ENCODE results near the gene FKBP4. TPM values are rescaled to one million over a fixed set of nuclear protein-coding genes. Genes with fewer than 3 reads are reported as not detected.

Gene FKBP4
- total RNA-seq, 1 experiment from 2014 or later = 38.9 TPM

DNA sequence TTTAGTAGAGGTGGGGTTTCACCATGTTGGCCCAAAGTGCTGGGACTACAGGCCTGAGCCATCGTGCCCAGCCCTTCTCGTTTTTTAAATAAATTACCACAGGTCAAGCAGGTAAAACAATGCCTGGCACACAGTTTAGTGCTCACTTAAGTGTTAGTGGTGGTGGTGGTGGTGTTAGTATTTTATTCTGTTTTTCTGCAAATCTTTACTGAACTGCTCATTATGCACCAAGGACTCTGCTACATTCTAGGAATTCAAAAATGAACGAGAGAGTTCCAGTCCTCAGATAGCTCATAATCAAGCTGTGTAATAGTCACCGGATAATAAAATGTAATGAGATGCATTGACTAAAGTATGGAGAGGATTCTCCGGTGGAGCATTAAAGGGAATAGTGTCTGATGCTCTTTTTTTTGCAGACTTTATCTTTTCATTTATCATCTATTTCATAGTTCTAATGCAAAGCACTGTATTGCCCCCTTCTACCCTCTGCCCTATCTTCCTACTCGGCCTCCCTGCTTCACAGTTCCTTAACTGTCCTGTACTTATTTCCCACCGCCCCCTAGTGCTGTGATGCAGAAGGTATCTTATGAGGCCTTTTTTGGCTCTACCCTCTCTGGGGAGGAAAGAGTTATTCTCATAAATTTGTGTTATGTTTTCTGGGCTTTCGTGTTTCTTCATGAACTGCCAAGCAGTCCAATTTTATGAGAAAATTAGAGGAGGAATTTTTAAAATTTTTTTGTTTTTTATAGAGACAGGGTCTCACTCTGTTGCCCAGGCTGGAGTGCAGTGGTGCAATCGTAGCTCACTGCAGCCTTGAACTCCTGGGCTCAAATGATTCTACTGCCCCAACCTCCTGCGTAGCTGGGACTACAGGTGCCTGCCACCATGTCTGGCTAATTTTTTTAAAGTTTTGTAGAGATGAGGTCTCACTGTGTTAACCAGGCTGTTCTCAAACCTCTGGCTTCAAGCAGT is 18.7 kb downstream of the FKBP4 start:
- peak; percentile 64 for DNase-seq (ENCODE audit: low read depth)

DNA sequence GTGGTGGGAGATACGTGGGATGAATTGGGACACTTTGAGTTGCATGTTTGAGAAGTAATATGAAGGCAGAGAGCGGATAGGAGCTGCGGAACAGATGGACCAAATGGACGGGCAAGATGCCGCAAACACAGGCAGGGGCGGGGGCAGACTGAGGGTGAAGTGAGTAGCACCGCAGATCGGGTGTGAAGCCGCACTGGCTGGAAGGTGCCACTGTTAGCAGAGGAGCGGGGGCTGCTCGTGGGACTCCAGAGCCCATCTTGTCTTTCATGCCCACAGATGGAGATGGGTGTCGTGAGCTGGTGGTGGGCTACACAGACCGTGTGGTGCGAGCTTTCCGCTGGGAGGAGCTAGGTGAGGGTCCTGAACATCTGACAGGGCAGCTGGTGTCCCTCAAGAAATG is 25.0 kb downstream of the FKBP4 start:
- no peak for DNase-seq (ENCODE audit: low read depth)

DNA sequence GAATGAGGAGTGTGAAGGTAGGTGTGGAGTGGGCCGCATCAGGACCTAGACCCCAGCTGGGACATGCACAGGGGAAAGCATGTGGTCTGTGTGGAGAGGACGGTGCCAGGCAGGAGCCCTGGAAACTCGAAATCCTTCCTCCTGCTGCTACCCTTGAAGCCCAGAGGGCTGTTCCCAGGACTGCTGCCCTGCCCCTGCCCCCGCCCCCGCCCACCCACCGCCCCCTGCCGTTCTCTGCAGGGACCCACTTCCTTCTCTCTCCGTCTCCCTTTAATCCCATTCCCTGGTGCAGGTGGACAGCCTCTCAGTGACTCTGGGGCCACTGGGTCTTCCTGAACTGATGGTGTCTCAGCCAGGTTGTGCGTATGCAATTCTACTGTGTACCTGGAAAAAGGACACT is 25.7 kb downstream of the FKBP4 start:
- DNase-seq (ENCODE audit: low read depth) = no peak

DNA sequence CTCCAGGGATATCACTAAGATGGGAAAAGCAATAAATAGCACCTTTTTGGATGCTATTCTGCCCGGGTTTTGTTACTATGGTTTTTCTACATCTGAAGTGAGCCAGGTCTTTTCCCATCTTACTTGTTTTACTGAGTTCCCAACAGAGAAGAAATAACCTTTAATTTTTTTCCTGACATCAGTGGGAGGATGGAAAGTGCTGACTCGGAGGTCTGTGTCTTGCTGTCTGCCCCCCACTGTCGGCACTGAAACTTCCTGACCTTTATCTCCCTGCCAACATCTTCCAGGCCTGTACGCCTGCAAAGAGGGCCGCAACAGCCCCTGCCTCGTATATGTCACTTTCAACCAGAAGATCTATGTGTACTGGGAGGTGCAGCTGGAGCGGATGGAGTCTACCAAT is 28.7 kb downstream of the FKBP4 start:
- DNase-seq (ENCODE audit: low read depth) = no peak

DNA sequence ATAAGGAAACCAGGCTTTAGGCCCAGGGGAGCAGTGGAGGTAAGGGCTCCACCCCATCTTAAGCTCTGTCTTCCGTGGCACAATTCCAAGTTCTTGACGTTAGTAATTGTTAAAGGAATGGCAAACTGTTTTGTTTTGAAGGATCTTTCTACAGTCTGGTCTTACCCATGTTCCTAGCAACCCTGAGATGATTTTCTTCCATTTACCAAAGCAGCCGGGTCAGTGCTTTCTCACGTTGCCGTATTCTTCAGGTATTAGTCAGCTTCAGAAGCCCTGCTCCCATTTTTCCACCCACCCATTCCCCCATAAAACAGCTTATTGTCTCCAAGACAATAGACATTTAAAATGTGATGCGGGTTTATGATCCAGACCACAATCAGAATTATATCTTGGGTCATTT is 29.8 kb downstream of the FKBP4 start:
- DNase-seq (ENCODE audit: low read depth) = no peak

DNA sequence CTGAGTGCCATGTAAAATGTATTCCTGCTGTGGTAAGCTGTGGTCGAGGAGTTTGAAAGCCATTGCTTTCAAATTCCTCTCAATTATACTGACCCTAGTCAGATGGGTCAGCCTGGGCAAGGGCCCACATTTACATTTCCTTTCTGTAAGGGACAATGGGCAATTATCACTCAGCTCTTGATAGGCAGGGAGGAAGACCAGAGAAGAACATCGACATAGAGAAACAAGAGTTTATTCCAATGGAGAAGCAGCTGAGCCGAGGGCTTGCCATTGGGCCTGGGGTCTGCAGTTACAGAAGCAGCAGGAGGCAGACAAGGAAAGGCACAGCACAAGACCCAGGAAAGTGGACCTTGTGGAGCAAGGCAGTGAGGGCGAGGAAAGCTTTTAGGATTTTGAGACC is 30.4 kb downstream of the FKBP4 start:
- DNase-seq (ENCODE audit: low read depth) = no peak

DNA sequence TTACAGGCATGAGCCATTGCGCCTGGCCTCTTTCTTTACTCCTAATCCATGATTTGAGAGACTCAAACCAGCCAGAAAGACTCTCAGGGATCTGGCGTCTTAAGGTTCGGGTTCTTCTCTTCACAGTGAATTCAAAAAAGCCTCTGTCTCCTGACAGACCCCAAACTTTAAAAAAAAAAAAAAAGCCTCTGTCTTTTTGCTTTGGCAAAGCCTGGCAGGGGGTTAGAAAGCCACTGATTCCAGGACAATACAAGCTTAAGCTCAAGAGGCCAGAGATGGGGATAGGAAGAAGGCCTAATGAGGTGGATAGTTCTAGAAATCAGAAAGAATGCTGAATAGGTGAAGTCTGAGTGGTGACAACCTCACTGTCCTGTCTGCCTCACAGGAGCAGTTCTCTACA is 31.3 kb downstream of the FKBP4 start:
- no peak for DNase-seq (ENCODE audit: low read depth)

DNA sequence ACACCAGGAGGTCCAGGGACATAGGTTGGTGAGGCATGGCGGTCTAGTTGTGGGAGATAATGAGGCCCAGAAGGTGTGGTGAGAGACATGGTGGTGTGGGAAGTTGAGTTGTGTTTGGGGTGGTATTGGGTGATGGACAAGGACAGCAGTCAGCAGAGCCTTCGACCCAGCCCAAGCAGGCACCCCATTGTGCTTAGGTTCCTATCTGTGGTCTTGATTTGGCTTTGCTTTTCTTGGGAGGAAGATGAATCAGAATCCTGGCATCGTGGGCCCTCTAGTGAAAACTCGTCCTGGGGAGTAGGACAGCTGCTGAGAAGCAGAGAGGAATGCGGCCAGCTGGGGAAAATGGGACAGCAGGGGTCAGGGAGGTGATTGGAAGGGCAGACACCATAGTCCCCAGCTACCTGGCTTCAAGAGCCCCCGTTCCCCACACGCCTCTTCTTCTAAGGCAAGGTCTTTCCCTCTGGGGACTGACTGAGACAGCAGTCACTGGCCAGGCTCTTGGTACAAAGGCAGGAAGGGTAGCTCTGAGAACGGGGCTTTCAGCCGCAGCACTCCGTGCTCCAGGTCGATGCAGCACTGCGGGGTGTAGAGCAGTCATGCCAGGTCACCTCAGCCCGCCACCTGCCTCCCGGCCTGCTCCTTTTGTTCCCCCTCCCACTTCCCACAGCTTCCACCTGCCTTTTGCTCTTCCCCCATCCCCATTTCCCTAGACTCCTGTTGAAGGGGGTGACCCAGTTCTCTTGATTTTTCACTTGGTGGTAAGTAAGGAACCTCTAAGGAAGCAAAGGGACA is 32.1 kb downstream of the FKBP4 start:
- no peak for DNase-seq (ENCODE audit: low read depth)

DNA sequence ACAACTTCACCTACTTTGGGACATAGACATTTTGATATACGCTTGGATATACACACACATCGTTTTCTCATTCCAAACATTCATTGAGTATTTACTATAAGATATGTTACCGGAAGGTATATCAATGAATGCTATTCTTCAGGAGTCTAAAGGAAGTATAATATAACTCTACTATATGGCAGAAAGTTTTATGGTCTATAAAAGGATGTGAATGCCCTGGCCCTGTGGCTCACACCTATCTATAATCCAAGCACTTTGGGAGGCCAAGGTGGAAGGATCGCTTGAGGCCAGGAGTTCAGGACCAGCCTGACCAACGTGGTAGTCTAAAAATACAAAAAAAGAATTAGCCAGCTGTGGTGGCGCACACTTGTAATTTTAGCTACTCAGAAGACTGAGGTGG is 34.5 kb downstream of the FKBP4 start:
- no peak for DNase-seq (ENCODE audit: low read depth)

DNA sequence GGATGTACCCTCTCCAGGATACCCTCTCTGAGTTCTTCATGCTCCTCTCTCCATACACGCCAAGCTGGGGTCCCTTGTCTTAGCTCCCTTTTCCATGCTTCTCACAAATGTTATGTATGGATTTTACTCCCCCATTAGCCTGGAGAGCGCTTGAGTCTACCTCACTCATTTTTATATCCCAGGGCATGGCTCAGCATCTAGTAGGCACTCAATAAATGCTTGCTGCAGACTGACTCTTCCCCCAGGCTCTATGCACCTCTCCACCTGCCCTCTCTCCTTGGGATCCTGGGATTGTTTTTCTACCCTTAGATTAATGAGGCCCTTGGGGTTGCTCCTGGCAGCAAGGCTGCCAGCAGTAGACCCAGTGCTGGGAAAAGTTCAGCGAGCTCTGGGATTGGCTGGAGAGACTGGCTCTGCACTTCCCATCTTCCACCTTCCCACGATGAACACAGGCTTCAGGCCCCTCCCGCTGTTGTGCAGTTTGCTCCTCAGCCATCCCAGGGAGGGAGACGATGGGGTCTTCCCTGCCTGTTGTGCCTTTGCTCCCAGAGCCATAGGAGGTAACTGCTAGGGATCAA is 37.9 kb downstream of the FKBP4 start:
- DNase-seq (ENCODE audit: low read depth) = no peak

DNA sequence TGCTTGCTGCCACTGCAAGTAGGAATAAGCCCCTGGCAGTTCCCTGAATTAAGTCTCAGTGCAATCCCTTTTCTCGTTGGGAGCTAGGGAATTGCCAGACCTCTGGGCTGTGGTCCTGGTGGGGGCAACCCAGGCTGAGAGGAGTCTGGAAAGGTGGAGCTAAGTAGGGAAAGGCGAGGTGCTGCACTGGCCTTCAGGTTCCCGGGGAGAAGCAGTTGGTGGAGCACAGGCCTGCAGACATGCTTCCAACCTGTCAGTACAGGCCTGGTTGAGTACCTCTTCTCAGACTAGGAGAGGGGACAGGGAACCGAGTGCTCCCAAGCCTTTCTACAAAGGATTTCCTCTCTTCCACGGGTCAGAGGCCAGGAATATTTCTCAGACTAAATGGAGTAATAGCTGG is 38.6 kb downstream of the FKBP4 start:
- no peak for DNase-seq (ENCODE audit: low read depth)

DNA sequence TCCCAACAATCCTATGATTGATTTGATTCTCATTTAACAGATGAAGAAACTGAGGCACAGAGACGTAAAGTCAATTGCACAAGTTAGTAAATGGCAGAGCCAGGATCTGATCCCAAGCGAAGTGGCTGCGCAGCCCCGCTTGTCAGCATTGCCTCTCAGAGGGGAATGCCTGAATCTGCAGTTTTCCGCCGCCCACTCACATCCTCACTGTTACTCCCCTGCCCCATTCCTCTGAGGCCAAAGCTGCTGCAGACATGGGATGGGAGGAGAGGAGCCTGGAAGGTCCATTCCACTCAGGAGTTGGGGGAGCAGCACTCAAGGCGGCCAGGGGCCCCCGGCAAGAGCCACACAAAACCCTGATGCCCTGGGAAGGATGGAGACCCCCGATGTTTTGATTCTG is 39.0 kb downstream of the FKBP4 start:
- DNase-seq (ENCODE audit: low read depth) = no peak

DNA sequence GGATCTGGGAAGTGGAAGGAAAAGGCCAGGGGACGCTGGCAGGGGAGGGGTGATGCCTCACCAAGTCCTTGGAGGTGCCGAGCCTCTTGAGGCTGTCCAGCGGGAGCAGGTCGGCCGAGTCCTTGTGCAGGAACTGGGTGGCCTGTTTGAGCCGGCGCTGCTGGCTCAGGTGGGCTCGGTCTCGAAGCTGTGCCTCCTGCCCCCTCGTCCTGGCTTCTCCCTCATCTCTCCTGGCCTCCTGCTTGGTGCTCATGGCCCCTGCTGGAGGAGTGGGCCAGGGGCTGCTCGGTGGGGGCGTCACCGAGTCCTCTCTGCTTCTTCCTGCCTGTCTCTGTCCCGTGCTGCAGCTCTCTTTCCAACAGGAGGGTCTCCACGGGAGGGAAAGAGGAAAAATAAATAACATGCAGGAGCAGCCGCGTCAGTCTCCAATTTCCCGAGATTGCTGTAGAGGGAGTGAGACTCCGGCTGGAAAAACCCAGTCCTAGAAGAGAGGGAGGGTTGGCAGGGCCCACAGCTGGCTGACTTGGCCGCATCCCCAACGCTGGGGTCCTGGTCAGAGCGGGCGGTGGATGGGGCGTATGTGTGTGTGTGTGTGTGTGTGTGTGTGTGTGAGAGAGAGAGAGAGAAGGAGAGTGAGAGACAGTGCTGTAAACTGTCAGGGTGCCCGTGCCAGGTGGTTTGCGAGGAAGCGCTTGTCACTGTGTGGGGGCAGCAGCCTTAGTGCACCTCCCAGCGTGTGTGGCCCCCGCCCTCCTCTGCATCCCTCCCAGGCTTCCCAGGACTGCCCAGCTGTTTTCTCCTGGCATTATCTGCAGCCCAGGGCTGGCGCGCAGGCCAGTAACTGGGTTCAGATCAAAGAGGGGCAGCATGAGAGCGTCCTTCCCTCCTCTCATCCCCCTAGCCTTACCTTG is 40.1 kb downstream of the FKBP4 start, which contains the start of gene NRIP2:
Gene NRIP2, minus strand, starts transcription at position 455 of the 911 bp plus-strand sequence. Its CDS starts 52 bp downstream, at position 403.
- no peak for DNase-seq (ENCODE audit: low read depth)

DNA sequence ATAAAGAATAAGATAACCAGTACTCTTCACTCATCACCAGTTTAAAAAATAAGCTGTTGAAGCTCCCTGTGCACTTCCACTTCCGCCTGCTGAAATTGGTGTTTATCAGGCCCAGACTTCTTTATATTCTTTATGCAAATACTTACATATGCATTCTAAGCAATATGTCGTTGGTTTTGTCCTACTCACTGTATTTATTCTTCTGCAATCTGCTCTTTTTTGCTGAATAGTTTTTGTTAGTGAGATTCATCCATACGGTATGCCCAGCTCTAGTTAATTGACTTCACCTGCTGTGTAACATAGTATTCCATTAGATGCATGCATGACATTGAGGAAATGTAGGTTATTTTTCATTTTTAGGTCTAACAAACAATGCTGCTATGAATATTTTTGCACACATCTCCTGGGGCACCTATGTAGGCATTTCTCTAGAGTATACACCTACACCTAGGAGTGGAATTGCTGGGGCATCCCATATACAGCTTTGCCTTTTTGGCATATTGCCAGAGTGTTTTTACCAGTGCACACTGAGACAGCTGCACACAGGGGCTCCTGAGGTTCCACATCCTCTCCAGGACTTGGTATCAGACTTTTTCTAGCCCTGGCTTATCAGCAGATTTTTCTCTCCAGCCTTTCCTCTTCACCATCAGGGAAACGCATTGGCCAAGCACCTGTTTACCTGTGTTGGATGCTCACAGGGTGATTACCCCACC is 41.1 kb downstream of the FKBP4 start:
- DNase-seq (ENCODE audit: low read depth) = no peak

DNA sequence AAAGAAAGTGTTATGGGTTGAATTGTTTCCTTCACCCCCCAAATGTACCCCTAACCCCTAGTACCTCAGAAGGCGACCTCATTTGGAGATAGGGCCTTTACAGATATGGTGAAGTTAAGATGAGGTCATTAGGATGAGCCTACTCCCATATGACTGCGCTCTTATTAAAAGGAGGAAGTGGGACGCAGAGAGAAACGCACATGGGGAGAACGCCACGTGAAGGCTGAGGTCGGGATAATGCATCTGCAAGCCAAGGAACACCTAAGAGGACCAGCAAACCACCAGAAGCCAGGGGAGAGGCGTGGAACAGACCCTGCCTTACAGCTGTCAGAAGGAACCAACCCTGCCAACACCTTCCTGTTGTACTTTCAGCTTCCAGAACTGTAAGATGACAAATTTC is 41.8 kb downstream of the FKBP4 start:
- no peak for DNase-seq (ENCODE audit: low read depth)

DNA sequence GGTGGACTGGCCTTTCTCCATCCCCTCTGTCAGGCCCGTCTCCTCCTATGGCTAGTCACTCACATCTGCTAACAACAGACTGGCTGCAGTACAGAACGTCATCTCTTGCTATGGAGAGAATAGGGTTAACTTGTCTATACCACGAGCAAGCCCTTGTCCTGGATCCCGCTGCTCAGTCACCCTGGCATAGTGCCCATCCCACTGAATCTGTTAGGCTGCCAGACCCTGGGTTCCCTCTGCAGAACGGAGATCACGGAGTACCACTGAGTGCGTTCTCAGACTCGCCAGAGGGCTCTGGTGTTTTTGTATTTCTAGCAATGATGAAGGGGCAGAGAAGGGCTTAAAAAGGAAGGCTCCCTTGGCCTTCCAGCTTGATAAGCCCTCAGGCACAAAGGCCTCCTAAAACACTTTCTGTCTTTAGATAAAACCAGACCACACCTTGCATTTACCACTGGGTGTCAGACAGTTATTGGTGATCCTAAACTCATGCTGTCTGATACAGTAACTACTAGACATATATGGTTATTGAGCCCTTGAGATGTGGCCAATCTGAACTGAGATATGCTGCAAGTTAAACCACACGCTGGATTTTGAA is 46.4 kb downstream of the FKBP4 start:
- no peak for DNase-seq (ENCODE audit: low read depth)

DNA sequence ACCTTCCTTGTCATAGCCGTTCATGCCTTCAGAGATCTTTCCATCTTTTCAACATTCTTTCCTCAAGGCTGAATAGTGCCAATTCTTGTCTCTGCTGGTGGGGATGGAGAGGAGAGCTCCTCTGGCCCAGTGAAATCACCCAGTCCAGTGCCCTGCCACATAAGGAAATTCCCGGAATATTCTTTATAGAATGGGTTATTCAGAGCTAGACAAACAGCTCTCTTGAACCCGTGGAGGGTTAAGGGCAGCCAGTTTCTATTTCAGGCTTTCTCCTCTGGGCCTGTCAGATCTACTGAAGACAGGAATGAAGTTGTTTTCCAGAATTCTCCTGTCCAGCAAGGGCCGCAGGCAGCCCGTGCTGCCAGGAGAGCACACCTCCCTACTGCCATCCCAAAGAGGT is 48.2 kb downstream of the FKBP4 start:
- DNase-seq (ENCODE audit: low read depth) = no peak

DNA sequence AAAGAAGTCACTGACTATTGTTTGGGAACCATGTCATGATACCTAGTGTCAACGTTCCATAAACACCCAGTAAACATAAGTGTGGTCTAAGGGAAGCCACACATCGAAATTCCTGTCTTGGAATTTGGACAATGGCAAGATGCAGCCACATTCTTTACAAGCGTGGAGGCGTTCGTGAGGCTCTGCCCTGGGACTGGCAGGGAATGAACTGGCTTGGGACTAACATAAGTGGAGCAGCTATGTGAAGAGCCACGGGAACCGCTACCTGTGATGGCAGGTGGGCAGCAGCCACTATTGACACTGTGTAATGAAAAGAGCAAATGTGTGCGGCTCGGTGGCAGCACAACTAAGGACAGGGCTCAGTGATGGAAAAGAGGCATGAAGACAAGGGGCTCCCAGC is 50.0 kb downstream of the FKBP4 start:
- peak; percentile 16 for DNase-seq (ENCODE audit: low read depth)

DNA sequence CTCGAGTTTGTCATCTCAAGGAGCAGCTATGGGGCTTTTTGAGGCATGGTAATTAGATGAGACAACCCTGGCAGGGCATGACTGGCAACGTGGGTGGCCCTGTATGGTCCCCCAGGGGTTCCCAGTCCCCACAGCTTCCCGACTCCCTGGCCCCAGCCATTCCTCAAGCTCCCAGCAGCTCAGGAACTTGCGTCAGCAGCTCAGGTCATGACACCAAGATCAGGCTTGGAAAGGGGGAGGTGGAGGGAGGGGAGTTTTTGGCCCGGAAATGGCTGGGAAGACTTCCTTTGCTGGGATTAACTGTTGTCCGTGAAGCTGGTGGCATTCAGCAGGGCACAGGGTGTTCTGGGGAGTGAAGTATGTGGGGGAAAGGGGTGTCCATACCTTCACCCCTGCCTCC is 50.5 kb downstream of the FKBP4 start:
- DNase-seq (ENCODE audit: low read depth) = peak; percentile 35

DNA sequence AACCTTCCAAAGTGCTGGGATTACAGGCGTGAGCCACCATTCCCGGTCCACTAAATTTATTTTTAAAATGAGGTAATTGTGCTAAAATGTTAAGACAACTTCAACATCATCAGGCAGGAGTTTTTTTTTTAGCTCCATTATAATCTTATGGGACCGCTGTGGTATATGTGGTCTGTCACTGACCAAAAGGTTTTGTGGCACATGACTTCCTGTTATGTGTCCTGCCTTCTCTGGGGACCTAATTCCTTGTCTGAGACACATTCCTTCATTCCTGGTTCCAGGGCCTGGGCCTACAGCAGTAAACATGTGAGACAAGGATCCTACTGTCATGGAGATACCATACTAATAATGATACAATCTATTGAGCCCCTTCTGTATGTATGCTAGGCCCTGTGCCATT is 57.2 kb downstream of the FKBP4 start:
- DNase-seq (ENCODE audit: low read depth) = no peak
